Suprapubic skin (tissue), 4 donors: ENCODE results near the gene COL4A6.

Experiments
- CTCF ChIP-seq, 2 donors: fragments of 200-600 bp in 1 of 2; fragments of 450-650 bp in 1 of 2; sonication (generic) in 1 of 2; IDR thresholded peaks; one replicate each; pipeline ENCODE4 v1.5.1; 2016 to 2019; ENCODE audit warnings: antibody characterized with exemption in 2 of 2, mild to moderate bottlenecking in 1 of 2, moderate library complexity in 1 of 2
- POLR2A ChIP-seq, 2 donors: fragments of 450-650 bp; IDR thresholded peaks; one replicate each; pipeline ENCODE4 v1.6.1; 2017; ENCODE audit warnings: antibody characterized with exemption in 2 of 2, mild to moderate bottlenecking in 2 of 2, moderate library complexity in 2 of 2
- POLR2AphosphoS5 ChIP-seq, 3 donors: sonication (generic); formaldehyde crosslinking; IDR thresholded peaks; one replicate each; pipeline ENCODE4 v1.6.1; 2017; ENCODE audit warnings: antibody characterized with exemption in 3 of 3

- TF ChIP-seq CTCF (IDR thresholded peaks at IDR 0.05): no peak
- no peak for TF ChIP-seq POLR2A (IDR thresholded peaks at IDR 0.05)
- no peak for TF ChIP-seq POLR2AphosphoS5 (IDR thresholded peaks at IDR 0.05)
Observed at GRCh38 chrX:108114541-108114940, 323.7 kb downstream of the COL4A6 start.
